ENCODE data around the gene MC2R. TPM values are rescaled to one million over a fixed set of nuclear protein-coding genes. Genes with fewer than 3 reads are reported as not detected.
A peak's percentile ranks its signal among the peaks of the same experiment; 100 is the strongest.

MC2R gene
- total and polyA plus RNA-seq, 2 of the 8 experiments (the other 6 are each of a cell fraction or from before 2014, with no cell fraction given) = not detected

GRCh38 chr18:13868501-13869271 is 46.6 kb downstream of the MC2R start:
- Histone ChIP-seq H4K91ac (replicated peaks; ENCODE audit: insufficient read length, low read length) (no peak overlapping the region), H4K5ac (ENCODE audit: insufficient read length, low read depth, low read length) (no peak overlapping the region), H3K14ac (ENCODE audit: insufficient read length) (no peak overlapping the region), H3K27ac (ENCODE audit: low read depth, low read length) (no peak overlapping the region), H2BK120ac (replicated peaks; ENCODE audit: low read depth, low read length) (no peak overlapping the region), H3K4me2 (ENCODE audit: insufficient read depth in 1 of 2, low read depth in 2 of 2, low read length in 2 of 2) (peak overlapping the region; percentile 76), H2BK5ac (ENCODE audit: low read depth, low read length) (no peak overlapping the region), H3K4me1 (replicated peaks in 1 of 4; ENCODE audit: control insufficient read depth in 3 of 4, insufficient read depth in 4 of 4, low read length in 3 of 4) (peaks cover 0 to 4% (median 1%) of the 10 kb centered on the region in 4 experiments; a peak in 3 of 7 replicates), H4K8ac (ENCODE audit: extremely low read depth, insufficient read depth, low read length) (no peak overlapping the region; the same call in 1 of the 2 replicates), H3K56ac (replicated peaks; ENCODE audit: insufficient read length, low read depth, low read length) (no peak overlapping the region), H3K18ac (ENCODE audit: extremely low read depth, low read length) (no peak overlapping the region; the same call in 1 of the 2 replicates), H3K9ac (replicated peaks in 1 of 4; ENCODE audit: extremely low read depth in 1 of 4, low read depth in 3 of 4, low read length in 3 of 4) (0 out of 7 replicates have a peak overlapping the region, but pooled peaks of 1 of the 4 experiments have one; percentile 24), H3K79me1 (ENCODE audit: low read depth, low read length) (no peaks in the 10 kb centered on the region), H3K4ac (replicated peaks; ENCODE audit: insufficient read length, low read depth, low read length) (no peak overlapping the region), H2BK15ac (ENCODE audit: low read length) (peak overlapping the region; percentile 67; the same call in 1 of the 2 replicates), H3K23me2 (ENCODE audit: low read depth, low read length) (peaks cover 8% of the 10 kb centered on the region), H3K27me3 (replicated peaks in 1 of 4; ENCODE audit: control insufficient read depth in 3 of 4, extremely low read depth in 1 of 4, insufficient read depth in 3 of 4, low read length in 3 of 4) (peaks cover 2 to 32% (median 25%) of the 10 kb centered on the region in 4 experiments), H2BK12ac (ENCODE audit: low read depth, low read length) (no peak overlapping the region), H2BK20ac (ENCODE audit: low read length) (no peak overlapping the region), H4K20me1 (replicated peaks in 1 of 2; ENCODE audit: control insufficient read depth in 1 of 2, insufficient read depth in 2 of 2, low read length in 2 of 2) (no peaks in the 10 kb centered on the region), H2AK5ac (ENCODE audit: low read depth, low read length) (no peak overlapping the region), H3K36me3 (ENCODE audit: control insufficient read depth in 2 of 4, insufficient read depth in 4 of 4, low read length in 3 of 4) (no peaks in the 10 kb centered on the region), H2AFZ (ENCODE audit: low read length) (peak overlapping the region; percentile 71; the same call in 1 of the 2 replicates), H3K9me3 (ENCODE audit: insufficient read depth in 2 of 2, low read depth in 1 of 2, low read length in 1 of 2) (no peaks in the 10 kb centered on the region), H3K79me2 (ENCODE audit: control insufficient read depth in 1 of 2, insufficient read depth in 2 of 2, low read length in 2 of 2) (no peaks in the 10 kb centered on the region), H3K23ac (ENCODE audit: insufficient read length) (no peak overlapping the region), H3K4me3 (ENCODE audit: extremely low read depth in 1 of 4, insufficient read depth in 2 of 4, low read depth in 3 of 4, low read length in 4 of 4) (peak overlapping the region; percentile 32 to 57 (median 48))
- ChIA-PET CTCF (ENCODE audit: partially characterized antibody) (interaction anchor here (1.2 to 2.1 kb wide), 4 partner anchors 38 to 119 kb away, joined by 4 to 8 read pairs (median 5); partner anchors contain the start of gene MC5R), POLR2A (ENCODE audit: partially characterized antibody) (no interaction called here)
- peak in 1 of 2 experiments; percentile 53 for DNase-seq (ENCODE audit: low read depth in 1 of 2, low spot score in 2 of 2)
- WGBS, 2 experiments (ENCODE audit: extremely low coverage in 1 of 2, insufficient coverage in 1 of 2, insufficient read length in 1 of 2, insufficient replicate concordance in 2 of 2, low coverage in 1 of 2, low lambda C conversion rate in 2 of 2, missing lambda C conversion rate in 1 of 2) = 8% methylated on average over 42 of the region's 51 CpGs; no CpG with 5 or more reads in 1 of the 2 experiments
- no peak for FAIRE-seq
- TF ChIP-seq SIN3A (conservative IDR thresholded peaks at IDR 0.05 in 1 of 2, IDR thresholded peaks at IDR 0.05 in 1 of 2; ENCODE audit: low read depth in 1 of 2, low read length in 2 of 2) (0 out of 4 replicates have a peak, but pooled peaks of 1 of the 2 experiments have one; percentile 22), MAFK (IDR thresholded peaks at IDR 0.05; ENCODE audit: low read depth, low read length) (no peak), BACH1 (IDR thresholded peaks at IDR 0.05; ENCODE audit: low read length) (no peak), CREB1 (IDR thresholded peaks at IDR 0.05) (no peak), POU5F1 (IDR thresholded peaks at IDR 0.05; ENCODE audit: low read depth, low read length) (no peak), EZH2 (IDR thresholded peaks at IDR 0.05; ENCODE audit: low read depth, low read length, severe bottlenecking) (peak; percentile 54), USF2 (IDR thresholded peaks at IDR 0.05; ENCODE audit: low read length) (no peak), KDM4A (IDR thresholded peaks at IDR 0.05; ENCODE audit: low read depth, low read length, severe bottlenecking) (peak; percentile 68), SP4 (IDR thresholded peaks at IDR 0.05; ENCODE audit: low read length) (no peak), TCF12 (IDR thresholded peaks at IDR 0.05; ENCODE audit: low read depth, low read length) (no peak)
